Stimulated activated CD4-positive, alpha-beta T cell treated with anti-CD3 and anti-CD28 coated beads, Interleukin-4, amount 100 ng/mL, for 1 hour (primary cell): ENCODE results near the gene EIF4E3.

Source experiments
- DNase-seq: peaks from one replicate; pipeline ENCODE4 v3.0.0-alpha.2; 2020

EIF4E3 gene

DNA sequence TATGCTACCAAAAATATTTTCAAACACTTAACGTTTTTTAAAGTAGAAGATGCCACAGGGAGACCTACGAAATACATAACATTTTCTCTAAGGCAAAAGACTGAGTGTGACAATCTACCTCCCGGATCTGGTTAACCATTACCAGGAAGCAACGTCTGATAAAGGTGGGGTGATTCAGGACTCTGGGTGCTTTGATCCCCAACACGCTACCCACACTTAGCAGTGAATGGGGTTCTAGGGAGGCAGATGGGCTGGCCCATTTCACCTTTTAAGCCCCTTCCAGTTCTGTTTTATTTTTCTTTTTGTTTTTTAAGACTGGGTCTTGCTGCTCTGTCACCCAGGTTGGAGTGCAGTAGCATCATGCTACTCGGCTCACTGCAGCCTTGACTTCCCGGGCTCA is 39.5 kb downstream of the EIF4E3 start:
- DNase-seq = no peak

- no peak for DNase-seq
Observed at GRCh38 chr3:71684757-71685386, 40.3 kb downstream of the EIF4E3 start.

GRCh38 chr3:71684046-71684756 is 41.0 kb downstream of the EIF4E3 start:
- DNase-seq = no peak

- peak; percentile 43 for DNase-seq
Observed at GRCh38 chr3:71681224-71681668, 44.0 kb downstream of the EIF4E3 start.

DNA sequence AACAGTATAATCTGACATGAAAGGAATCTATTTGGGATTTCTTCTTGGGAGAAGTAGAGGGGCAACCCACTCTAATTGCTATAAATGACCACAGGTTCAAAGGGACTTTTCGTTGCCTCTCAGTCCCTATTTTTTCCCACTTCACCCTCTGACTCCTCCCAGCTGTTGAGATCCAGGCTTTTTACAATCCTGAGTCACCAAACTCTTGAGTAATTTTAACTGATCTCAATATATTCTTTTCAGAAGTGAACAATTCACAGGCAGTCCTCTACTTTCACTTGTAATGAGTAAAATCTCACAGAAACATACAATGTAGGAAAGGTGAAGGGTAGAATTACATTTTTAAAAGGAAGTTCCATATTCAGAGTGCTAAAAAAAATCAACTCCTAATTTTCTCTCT is 44.6 kb downstream of the EIF4E3 start:
- no peak for DNase-seq

GRCh38 chr3:71676931-71677330 is 48.3 kb downstream of the EIF4E3 start:
- no peak for DNase-seq

- no peak for DNase-seq
Observed at GRCh38 chr3:71673486-71673885, 51.7 kb downstream of the EIF4E3 start.

DNA sequence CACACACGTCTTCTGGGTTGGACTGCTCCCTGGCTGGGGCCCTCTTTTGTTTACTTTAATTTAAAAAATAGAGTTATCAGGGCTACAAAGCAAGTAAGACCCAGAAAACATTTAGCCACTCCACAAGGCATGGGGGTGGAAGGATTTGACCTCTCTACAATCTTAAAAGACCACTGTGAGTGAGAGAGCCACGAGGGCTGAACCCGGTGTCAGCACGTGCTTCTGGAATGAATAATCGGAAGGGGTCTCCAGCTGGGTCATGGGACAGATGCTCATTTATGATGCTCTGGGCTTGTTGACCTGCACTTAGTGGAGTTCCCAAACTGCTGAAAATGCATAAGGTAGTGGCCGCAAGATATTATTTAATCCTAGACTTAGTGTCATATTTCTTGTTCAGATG is 52.4 kb downstream of the EIF4E3 start:
- no peak for DNase-seq

DNA sequence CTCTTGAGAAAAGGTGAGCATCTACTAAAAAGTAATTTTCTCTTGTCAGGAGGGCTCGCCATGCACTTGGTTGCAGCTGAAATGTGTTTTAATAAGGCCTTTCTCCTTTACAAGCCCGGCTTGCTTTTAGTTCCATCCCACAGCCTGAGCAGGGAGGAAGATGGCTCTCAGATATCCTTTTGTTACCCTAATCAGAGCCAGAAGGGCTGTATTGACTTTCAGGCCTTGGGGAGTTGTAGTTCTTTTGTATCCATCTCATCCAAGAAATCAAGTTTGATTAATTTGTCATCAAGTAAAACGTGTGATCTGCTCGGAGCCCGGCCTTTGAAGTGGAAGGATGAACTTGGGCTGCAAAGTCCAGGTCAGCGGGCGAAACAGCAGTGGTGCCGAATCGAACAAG is 52.9 kb downstream of the EIF4E3 start:
- no peak for DNase-seq

DNA sequence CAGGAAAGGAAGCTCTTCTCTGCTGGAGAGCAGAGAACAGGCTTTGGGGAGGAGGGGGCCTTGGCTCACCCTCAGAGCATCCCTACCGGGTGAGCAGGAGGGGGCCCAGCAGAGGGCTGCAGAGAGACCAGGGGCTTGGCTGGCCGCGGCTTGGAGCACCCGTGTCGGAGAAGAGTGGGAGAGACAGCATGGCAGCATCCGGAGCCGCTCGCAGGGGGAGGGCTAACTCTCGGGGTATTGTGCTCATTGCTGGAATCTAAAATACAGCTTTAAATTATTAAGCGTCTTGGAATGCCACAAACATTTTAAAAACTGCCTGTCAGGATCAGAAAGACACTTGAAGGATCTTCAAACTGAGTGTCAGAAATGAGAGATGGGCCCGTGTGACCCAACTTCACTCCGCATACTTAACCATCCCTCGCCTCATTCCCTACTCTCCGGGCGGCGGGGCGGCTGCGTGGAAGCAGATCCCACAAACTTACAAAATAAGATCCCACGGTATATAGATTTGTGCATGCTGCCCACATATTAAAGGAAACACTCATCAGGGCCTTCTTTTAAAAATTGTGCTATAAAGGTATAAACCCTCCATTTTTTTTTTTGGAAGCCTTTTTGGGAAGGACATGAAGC is 53.9 kb downstream of the EIF4E3 start:
- DNase-seq = no peak

GRCh38 chr3:71662568-71662967 is 62.6 kb downstream of the EIF4E3 start:
- DNase-seq = no peak

DNA sequence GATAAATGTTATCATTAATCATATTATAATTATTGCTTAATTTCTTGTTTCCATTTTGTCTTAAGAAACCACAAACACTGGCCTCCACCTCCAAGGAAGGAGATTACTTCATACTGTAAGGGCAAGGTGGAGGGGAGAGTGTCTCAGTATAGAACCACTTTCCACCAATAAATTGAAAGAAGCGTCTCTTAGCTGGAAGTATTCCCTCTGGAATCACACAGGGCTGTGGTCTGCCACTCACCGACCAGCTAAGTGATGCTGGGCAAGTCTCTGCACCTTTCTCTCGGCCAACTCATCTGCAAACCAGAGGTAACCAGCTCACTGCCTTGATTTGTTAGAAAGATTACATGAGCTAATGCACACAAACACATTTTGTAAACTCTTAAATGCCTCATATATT is 63.1 kb downstream of the EIF4E3 start:
- no peak for DNase-seq

GRCh38 chr3:71659864-71660591 is 65.2 kb downstream of the EIF4E3 start:
- DNase-seq = no peak

DNA sequence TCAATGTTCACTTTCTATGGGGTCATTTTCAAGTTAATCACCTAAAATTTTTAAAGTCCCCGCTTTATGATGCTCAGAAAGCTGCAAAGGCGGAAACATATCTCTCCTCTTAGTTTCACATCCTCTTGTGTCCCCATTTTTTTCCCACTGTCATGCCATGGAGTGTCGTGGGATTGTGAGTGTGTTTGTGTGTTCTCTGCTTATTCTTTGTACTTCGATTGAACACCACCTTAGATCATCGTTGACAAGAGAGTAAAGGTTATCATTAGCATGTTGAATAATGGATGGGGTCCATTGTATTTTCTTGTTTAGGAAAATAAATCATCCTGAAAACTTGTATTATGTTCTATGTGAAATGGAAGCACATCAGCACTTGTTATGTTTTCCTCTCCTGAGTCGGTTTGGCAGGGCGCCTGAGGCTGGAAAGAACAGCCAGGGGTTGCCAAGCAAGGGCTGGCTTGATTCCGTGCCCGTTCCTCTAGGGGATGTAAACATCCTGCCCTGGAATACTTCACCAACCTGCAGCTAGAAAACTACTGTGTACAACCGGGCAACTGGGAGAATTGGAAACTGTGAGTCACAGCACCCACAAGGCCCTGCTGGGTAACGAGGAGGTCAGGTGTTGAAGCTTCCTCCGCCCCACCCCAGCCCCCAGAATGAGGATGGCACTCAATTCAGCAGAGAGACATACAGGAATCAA is 67.2 kb downstream of the EIF4E3 start:
- no peak for DNase-seq

- DNase-seq = no peak
Observed at GRCh38 chr3:71655061-71655460, 70.1 kb downstream of the EIF4E3 start.

DNA sequence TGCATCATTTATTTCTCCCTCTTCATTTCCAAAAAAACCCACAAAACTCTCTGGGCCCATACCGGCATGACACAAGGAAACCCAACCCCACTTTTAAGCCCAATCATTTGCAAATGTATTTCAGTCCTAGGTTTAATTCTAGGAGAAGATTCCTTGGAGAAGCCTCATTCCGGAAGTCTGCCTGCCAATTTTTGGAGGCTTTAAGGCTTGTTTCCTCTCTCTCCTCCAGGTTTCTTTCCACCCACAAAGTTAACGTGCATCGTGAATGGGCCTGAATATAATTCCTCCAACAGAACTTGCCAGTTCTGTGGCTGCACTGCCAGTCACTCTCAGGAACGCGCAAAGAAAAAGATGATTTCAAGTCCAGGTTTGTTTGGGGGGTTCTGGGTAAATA is 71.8 kb downstream of the EIF4E3 start:
- DNase-seq = no peak

DNA sequence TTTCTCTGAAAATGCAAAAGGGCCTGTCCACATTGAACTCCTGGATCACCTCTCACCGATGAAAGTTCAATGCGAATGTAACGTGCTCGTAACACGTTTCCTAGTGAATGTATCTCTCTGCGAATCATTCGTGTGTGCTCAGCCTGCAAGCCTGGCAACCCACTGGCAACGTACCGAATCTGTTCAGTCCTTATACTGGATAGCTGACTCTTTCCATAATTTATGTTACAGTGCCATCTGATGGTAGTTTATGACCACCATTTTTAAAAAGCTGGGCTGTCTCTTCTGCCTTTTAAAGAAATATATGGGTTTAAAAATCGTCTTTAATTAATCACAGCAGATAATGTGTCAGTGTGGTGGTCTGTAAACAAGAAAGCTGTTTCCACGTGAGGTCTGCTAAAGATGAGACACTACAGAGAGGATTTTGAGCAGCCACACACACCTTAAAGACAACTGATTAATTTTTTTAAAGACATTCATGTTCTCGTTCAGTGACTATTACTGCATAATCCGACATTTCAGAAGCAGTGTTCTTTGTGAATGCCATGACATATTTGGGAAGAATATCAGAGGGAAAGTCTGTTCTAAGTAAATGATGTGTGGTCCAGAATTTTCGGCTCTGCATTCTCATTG is 72.3 kb downstream of the EIF4E3 start:
- DNase-seq = peak; percentile 16

DNA sequence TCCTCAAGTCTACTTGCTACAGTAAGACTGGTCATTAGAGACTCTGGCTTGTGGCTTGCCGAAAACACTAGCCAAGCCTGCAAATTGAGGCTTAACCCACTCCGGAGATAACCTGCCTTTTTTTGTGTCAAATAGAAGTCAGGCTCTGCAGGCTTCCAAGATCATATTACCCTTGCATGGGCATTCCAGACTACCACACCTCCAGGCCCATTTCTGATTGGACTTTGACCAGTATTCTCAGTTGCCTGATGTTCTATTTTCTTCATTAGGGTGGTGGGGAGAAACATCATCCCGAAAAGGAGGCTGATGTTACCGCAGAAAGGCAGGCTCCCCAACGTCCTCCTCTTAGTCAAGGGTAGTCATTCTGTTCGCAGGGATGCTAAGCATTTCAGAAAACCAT is 73.6 kb downstream of the EIF4E3 start:
- no peak for DNase-seq

- no peak for DNase-seq
Observed at GRCh38 chr3:71650372-71650771, 74.8 kb downstream of the EIF4E3 start.

GRCh38 chr3:71649757-71650156 is 75.4 kb downstream of the EIF4E3 start:
- no peak for DNase-seq

GRCh38 chr3:71647751-71648150 is 77.5 kb downstream of the EIF4E3 start:
- DNase-seq = no peak

GRCh38 chr3:71646971-71647370 is 78.2 kb downstream of the EIF4E3 start:
- DNase-seq = no peak

DNA sequence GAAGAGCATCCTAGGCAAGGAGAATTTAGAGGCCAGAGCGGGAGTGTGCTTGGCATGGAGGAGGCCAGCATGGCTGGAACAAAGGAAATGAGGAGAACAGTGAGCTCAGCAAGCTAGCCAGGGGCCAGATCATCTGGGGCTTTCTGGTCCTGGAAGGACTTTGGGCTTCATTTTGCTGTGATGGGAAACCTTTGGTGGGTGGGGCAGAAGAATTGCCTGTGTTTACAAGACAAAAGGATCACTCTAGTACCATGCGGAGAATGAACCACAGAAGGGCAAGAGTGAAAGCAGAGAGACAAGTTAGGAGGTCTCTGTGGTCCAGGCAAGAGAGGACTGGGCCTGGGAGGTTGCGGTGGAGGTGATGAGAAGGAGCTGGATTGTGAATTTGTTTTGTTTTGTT is 80.1 kb downstream of the EIF4E3 start:
- DNase-seq = no peak
